ENCODE results near the gene IKBKG.
"Not testable (repeated sequence)": the region's sequence is repeated elsewhere in the genome, so short reads cannot be mapped to it uniquely, and the experiment has no call there.

IKBKG gene

DNA sequence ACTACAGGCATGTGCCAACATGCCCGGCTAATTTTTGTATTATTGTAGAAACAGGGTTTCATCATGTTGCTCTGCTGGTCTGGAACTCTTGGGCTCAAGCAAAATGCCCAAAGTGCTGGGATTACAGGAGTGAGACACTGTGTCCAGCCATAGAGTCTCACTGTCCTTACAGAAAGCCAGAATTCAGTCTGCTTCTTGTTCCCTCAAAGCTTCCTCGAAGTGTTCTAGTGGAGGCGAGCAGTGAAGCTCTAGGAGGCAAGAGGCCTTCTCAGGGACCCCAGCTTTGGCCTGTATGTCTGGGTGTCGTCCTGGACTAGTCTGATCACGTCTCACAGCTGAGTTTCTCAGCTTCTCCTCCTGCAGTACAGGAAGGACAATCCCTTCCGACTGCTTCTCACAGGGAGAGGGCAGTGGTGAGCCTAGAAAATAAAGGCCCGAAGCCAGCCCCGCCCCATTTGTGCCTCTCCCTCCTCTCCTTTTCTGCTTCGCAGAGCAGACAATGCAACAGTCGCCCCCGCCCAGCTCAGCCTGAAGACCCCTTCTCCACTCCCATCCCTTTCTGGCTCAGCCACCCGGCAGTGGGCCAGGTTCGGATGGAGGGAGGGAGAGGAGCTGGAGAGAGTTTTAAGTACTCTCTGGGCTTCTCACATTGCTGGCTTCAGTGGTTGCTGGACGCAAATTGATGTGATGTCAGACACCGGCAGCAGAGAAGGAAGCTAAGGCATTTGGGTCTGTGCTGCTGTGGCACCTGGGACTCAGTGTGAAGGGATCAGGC, 20.3 kb upstream of the IKBKG start:
- DNase-seq, result peak; percentile 63

DNA sequence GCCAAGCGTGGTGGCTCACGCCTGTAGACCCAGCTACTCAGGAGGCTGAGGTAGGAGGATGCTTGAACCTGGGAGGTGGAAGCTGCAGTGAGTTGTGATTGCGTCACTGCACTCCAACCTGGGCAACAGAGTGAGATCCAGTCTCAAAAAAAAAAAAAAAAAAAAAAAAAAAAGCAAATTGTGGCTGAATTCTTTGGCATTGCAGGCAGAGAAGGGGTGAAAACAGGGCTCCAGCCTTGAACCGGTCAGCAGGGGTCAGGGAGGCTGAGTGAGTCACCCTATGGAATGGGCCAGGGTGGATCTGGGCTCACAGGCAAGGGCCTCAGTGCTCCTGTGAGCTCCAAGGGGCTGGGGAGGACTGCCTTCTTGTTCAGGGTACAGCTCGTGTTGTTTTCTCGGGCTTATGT, 18.2 kb upstream of the IKBKG start:
- no peak for DNase-seq

GRCh38 chrX:154530286-154530685, 17.1 kb upstream of the IKBKG start:
- no peak for DNase-seq

- DNase-seq, result no peak
These were observed 15.8 kb upstream of the IKBKG start for GRCh38 chrX:154531626-154532025.

- DNase-seq, result no peak
These were observed 14.7 kb upstream of the IKBKG start for GRCh38 chrX:154532690-154533089.

- DNase-seq, result peak; percentile 57
These were observed 12.7 kb upstream of the IKBKG start for GRCh38 chrX:154534526-154535322.

GRCh38 chrX:154535892-154536291, 11.5 kb upstream of the IKBKG start:
- DNase-seq, result no peak

DNA sequence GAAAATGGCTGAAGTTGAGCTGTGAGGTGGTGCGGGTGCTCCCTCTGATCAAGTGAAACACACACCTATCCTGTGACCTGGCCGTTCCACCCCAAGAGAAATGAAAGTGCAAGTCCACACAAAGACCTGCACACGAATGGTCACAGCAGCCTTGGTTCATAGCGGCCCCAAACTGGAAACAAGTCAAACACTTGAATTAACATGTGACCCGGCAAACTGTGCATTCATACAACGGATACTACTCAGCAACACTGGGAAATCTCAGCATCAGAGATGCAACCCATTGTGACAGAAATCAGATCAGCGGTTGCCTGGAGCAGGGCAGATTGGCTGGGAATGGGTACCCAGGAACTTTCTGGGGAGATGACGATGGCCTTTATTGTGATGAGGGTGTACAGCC, 8.3 kb upstream of the IKBKG start:
- DNase-seq, result no peak

GRCh38 chrX:154540365-154540764, 7.1 kb upstream of the IKBKG start:
- DNase-seq, result not testable (repeated sequence)

- DNase-seq, result no peak
These were observed 6.4 kb upstream of the IKBKG start for GRCh38 chrX:154540897-154541535.

DNA sequence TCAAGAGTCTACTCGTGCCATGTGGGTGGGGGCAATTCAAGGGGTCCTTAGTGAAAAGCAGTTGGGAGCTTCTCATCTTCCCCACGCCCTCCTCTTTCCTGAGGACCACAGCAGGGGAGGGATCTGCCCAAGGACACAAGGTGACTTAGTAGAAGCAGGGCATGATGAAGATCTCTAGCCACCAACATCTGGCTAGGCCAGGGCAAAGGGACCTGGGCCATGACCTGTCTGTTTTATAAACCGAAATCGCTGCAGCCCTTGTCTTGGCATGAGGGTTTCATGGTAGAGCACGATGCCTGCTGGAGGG, 5.9 kb upstream of the IKBKG start:
- DNase-seq, result no peak

DNA sequence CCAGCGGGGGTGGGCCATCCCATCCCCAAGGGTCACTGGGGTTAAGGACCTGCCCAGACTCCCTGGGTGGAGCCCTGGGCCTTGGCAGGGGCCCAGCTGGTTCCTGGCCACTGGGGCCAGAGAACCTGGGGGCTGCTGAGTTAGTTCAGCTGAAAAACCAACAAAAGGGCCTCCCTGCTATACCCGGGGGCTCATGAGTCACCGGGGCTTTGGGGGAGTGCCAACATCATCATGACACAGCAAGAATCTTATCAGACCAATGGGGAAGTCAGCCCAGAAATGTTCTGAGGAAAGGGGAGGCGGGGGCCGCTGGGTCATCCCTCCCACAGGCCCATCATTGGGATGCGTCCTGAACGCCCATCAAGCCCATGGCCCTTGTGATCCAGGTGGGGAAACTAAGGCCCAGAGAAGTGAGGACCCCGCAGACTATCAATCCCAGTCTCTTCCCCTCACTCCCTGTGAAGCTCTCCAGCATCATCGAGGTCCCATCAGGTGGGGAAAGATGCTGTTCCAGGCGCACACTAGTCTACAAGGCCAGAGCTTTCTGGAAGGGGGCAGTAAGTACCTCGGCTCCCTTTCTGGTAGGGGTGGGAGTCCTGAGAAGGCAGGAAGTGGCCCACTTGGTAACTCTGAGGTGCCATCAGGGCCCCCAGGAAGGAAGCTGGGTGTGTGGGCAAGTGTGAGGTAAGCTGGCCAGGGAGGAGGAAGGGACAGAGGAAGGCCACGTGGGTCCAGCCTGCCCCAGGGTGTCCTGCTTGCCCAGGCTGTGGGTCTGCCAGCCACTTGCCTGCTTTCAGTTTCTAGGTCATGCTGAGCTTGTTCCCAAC, 5.3 kb upstream of the IKBKG start:
- DNase-seq, result no peak

DNA sequence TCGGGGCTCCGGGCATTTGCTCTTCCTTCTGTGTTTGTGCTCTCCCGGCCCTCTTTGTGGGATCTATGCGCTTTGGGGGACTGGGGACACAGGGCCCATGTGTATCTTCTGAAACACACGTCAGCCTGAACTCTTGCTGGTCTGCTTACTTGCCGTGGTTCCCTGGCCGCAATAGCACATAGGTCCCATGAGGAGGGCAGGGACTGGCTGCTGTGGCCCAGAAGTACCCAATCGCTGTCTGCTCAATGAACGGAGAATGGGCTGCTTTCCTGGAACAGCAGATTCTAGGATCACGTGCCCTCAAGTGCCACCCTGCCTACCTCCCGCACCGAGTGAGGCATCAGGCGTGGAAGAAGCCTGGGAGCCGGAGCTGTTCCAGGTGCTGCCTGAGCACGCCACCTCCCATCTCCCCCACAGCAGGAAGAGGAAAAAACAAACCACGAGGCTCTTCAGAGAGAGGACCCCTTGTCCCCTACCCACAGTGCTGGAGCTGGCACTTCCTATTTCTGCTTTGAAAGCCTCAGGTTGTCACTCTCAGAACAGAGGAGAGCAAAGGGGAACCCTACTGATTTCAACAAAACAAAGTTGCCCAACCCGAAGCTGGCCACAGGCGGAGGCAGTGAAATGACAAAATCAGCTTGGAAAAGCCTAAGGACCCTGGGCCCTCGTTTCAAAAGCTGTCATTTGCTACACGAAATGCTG, 4.5 kb upstream of the IKBKG start:
- DNase-seq, result no peak

DNA sequence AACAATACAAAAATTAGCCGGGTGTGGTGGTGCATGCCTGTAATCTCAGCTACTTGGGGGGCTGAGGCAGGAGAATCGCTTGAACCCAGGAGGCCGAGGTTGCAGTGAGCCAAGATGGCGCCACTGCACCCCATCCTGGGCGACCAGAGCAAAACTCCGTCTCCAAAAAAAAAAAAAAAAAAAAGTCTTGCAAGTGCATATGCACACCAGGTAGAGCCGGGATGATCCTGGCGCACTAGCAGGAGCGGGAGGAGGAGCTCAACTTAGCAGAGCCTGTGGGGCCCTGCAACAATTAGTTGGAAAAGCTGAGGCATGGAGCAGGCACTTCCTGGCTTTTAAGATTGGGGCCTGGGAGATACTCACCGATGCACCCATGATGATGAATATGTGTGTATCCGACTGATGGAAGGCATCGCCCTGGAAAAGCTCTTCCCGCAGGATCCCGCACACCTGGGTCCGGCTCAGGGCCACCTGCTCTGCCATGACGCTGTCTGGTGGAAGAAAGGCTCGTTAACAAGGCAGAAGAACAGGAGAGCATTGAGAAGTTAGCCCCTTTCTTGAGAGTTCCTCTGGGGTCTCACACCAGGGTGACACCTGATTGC, 1.6 kb upstream of the IKBKG start:
- DNase-seq, result no peak

- DNase-seq, result peak; percentile 52
These were observed 821 bp upstream of the IKBKG start, which contains the start of gene G6PD for GRCh38 chrX:154546354-154547244. G6PD (minus strand) TSS chrX:154546846; CDS start chrX:154546155, 691 bp downstream.

GRCh38 chrX:154548028-154548316, 552 bp downstream of the IKBKG start:
- peak; percentile 7 for DNase-seq

- no peak for DNase-seq
These were observed 2.3 kb downstream of the IKBKG start for GRCh38 chrX:154549766-154550165.

GRCh38 chrX:154552112-154552806, 4.8 kb downstream of the IKBKG start:
- not testable (repeated sequence) for DNase-seq

- not testable (repeated sequence) for DNase-seq
These were observed 10.8 kb downstream of the IKBKG start for GRCh38 chrX:154558060-154558690.

- DNase-seq, result not testable (repeated sequence)
These were observed 11.5 kb downstream of the IKBKG start for GRCh38 chrX:154558896-154559295.
